Measurements from ENCODE around the gene RGS6.

The RGS6 gene

DNA sequence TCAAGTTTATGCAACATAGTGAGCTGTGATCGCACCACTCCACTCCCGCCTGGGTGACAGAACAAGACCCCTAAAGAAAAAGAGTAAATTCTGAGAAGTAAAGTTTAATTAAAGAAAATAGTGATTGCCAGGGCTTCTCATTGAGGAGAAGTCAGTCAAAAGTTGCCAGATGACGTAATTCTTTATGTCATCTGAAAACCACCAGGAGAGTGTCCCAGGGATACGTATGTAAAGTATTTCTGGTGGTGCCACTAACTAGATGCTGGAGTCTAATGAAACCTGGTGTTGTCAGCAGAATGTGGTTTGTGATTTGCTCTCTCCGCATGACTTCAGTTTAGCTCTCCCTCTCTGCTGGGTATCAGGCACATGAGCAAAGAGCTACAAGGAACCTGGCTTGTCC is 569.2 kb downstream of the RGS6 start:
- H3K9ac ChIP-seq (ENCODE audit: insufficient read length, low read depth) = no peak overlapping the region
- no peaks in the 10 kb centered on the region for H3K4me1 ChIP-seq (ENCODE audit: insufficient read depth, insufficient read length)
- no peaks in the 10 kb centered on the region for H3K36me3 ChIP-seq (ENCODE audit: insufficient read depth, insufficient read length, low read length)
- H3K4me3 ChIP-seq (ENCODE audit: insufficient read length, low read depth) = no peak overlapping the region
- H3K9me3 ChIP-seq (ENCODE audit: insufficient read depth, low read length) = peaks cover 12% of the 10 kb centered on the region; the same call in 1 of the 2 replicates
- TF ChIP-seq SUZ12 (IDR thresholded peaks at IDR 0.05; ENCODE audit: extremely low read depth, insufficient read depth, insufficient read length) = no peak
- no peak for TF ChIP-seq YY1 (IDR thresholded peaks at IDR 0.05; ENCODE audit: insufficient read depth, insufficient read length)
- TF ChIP-seq ZNF274 (IDR thresholded peaks at IDR 0.05; ENCODE audit: low read depth, low read length) = no peak
- DNase-seq (ENCODE audit: low read depth, low spot score) = no peak
- H3K27me3 ChIP-seq (ENCODE audit: insufficient read depth, insufficient read length) = no peaks in the 10 kb centered on the region

DNA sequence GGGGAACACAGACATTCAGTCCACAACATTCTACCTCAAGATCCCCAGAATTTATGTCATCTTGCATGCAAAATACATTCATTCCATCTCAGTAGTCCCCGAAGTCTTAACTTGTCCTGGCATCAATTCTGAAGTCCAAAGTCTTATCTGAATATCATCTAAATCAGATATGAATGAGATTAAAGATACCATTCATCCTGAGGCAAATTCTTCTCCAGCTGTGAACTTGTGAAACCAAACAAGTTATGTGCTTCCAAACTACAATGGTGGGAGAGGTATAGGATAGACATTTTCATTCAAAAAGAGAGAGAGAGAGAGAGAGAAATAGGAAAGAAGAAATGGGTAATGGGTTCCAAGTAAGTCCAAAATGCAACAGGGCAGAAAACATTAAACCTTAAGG is 571.0 kb downstream of the RGS6 start:
- Histone ChIP-seq H3K4me3 (ENCODE audit: insufficient read length, low read depth) (no peak overlapping the region), H3K27me3 (ENCODE audit: insufficient read depth, insufficient read length) (no peaks in the 10 kb centered on the region), H3K9me3 (ENCODE audit: insufficient read depth, low read length) (peaks cover 12% of the 10 kb centered on the region; the same call in 1 of the 2 replicates), H3K9ac (ENCODE audit: insufficient read length, low read depth) (no peak overlapping the region), H3K4me1 (ENCODE audit: insufficient read depth, insufficient read length) (no peaks in the 10 kb centered on the region), H3K36me3 (ENCODE audit: insufficient read depth, insufficient read length, low read length) (no peaks in the 10 kb centered on the region)
- TF ChIP-seq YY1 (IDR thresholded peaks at IDR 0.05; ENCODE audit: insufficient read depth, insufficient read length) (no peak), SUZ12 (IDR thresholded peaks at IDR 0.05; ENCODE audit: extremely low read depth, insufficient read depth, insufficient read length) (no peak), ZNF274 (IDR thresholded peaks at IDR 0.05; ENCODE audit: low read depth, low read length) (no peak)
- DNase-seq (ENCODE audit: low read depth, low spot score) = no peak

- no peaks in the 10 kb centered on the region for H3K4me1 ChIP-seq (ENCODE audit: insufficient read depth, insufficient read length)
- no peak for DNase-seq (ENCODE audit: low read depth, low spot score)
- no peaks in the 10 kb centered on the region for H3K36me3 ChIP-seq (ENCODE audit: insufficient read depth, insufficient read length, low read length)
- no peak overlapping the region for H3K9ac ChIP-seq (ENCODE audit: insufficient read length, low read depth)
- TF ChIP-seq SUZ12 (IDR thresholded peaks at IDR 0.05; ENCODE audit: extremely low read depth, insufficient read depth, insufficient read length) (no peak), ZNF274 (IDR thresholded peaks at IDR 0.05; ENCODE audit: low read depth, low read length) (no peak), YY1 (IDR thresholded peaks at IDR 0.05; ENCODE audit: insufficient read depth, insufficient read length) (no peak)
- H3K9me3 ChIP-seq (ENCODE audit: insufficient read depth, low read length) = peaks cover 12% of the 10 kb centered on the region; the same call in 1 of the 2 replicates
- H3K4me3 ChIP-seq (ENCODE audit: insufficient read length, low read depth) = no peak overlapping the region
- H3K27me3 ChIP-seq (ENCODE audit: insufficient read depth, insufficient read length) = no peaks in the 10 kb centered on the region
Observed at GRCh38 chr14:72503696-72504368, 571.6 kb downstream of the RGS6 start.

- H3K9me3 ChIP-seq (ENCODE audit: insufficient read depth, low read length) = no peaks in the 10 kb centered on the region
- H3K4me1 ChIP-seq (ENCODE audit: insufficient read depth, insufficient read length) = peaks cover 2% of the 10 kb centered on the region
- no peak for TF ChIP-seq YY1 (IDR thresholded peaks at IDR 0.05; ENCODE audit: insufficient read depth, insufficient read length)
- no peak for TF ChIP-seq ZNF274 (IDR thresholded peaks at IDR 0.05; ENCODE audit: low read depth, low read length)
- TF ChIP-seq SUZ12 (IDR thresholded peaks at IDR 0.05; ENCODE audit: extremely low read depth, insufficient read depth, insufficient read length) = no peak
- H3K36me3 ChIP-seq (ENCODE audit: insufficient read depth, insufficient read length, low read length) = no peaks in the 10 kb centered on the region
- DNase-seq (ENCODE audit: low read depth, low spot score) = no peak
- H3K27me3 ChIP-seq (ENCODE audit: insufficient read depth, insufficient read length) = no peaks in the 10 kb centered on the region
- no peak overlapping the region for H3K9ac ChIP-seq (ENCODE audit: insufficient read length, low read depth)
- no peak overlapping the region for H3K4me3 ChIP-seq (ENCODE audit: insufficient read length, low read depth)
Observed at GRCh38 chr14:72510566-72510965, 578.3 kb downstream of the RGS6 start.

GRCh38 chr14:72512281-72512680 is 580.1 kb downstream of the RGS6 start:
- DNase-seq (ENCODE audit: low read depth, low spot score) = no peak
- Histone ChIP-seq H3K4me3 (ENCODE audit: insufficient read length, low read depth) (no peak overlapping the region), H3K27me3 (ENCODE audit: insufficient read depth, insufficient read length) (no peaks in the 10 kb centered on the region), H3K9me3 (ENCODE audit: insufficient read depth, low read length) (no peaks in the 10 kb centered on the region), H3K4me1 (ENCODE audit: insufficient read depth, insufficient read length) (peaks cover 2% of the 10 kb centered on the region), H3K36me3 (ENCODE audit: insufficient read depth, insufficient read length, low read length) (no peaks in the 10 kb centered on the region), H3K9ac (ENCODE audit: insufficient read length, low read depth) (no peak overlapping the region)
- no peak for TF ChIP-seq ZNF274 (IDR thresholded peaks at IDR 0.05; ENCODE audit: low read depth, low read length)
- TF ChIP-seq SUZ12 (IDR thresholded peaks at IDR 0.05; ENCODE audit: extremely low read depth, insufficient read depth, insufficient read length) = no peak
- TF ChIP-seq YY1 (IDR thresholded peaks at IDR 0.05; ENCODE audit: insufficient read depth, insufficient read length) = no peak

- H3K9ac ChIP-seq (ENCODE audit: insufficient read length, low read depth) = no peak overlapping the region
- H3K9me3 ChIP-seq (ENCODE audit: insufficient read depth, low read length) = no peaks in the 10 kb centered on the region
- no peaks in the 10 kb centered on the region for H3K36me3 ChIP-seq (ENCODE audit: insufficient read depth, insufficient read length, low read length)
- H3K27me3 ChIP-seq (ENCODE audit: insufficient read depth, insufficient read length) = no peaks in the 10 kb centered on the region
- TF ChIP-seq ZNF274 (IDR thresholded peaks at IDR 0.05; ENCODE audit: low read depth, low read length) (no peak), SUZ12 (IDR thresholded peaks at IDR 0.05; ENCODE audit: extremely low read depth, insufficient read depth, insufficient read length) (no peak), YY1 (IDR thresholded peaks at IDR 0.05; ENCODE audit: insufficient read depth, insufficient read length) (no peak)
- no peak overlapping the region for H3K4me3 ChIP-seq (ENCODE audit: insufficient read length, low read depth)
- H3K4me1 ChIP-seq (ENCODE audit: insufficient read depth, insufficient read length) = peaks cover 2% of the 10 kb centered on the region
- DNase-seq (ENCODE audit: low read depth, low spot score) = no peak
Observed at GRCh38 chr14:72512925-72513324, 580.7 kb downstream of the RGS6 start.

DNA sequence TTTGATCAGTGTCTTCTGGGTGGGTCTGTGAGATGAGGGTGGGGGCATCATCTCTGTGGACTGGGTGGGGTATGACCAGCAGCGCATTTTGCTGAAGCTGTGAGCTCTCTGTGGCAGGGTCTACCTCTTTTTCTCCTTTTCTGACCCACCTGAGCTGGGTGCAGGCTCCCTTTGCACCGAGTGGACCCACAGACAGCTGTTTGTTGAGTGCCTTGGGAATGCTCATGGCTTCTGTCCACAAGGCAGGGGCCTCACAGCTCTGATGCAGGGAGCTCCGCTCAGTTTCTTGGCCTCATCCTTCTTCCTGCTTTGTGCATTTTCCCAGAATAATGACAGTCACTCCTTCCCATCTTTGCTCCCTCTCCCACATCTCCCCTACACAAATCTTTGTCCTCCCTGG is 581.1 kb downstream of the RGS6 start:
- no peak for DNase-seq (ENCODE audit: low read depth, low spot score)
- no peak overlapping the region for H3K9ac ChIP-seq (ENCODE audit: insufficient read length, low read depth)
- no peaks in the 10 kb centered on the region for H3K9me3 ChIP-seq (ENCODE audit: insufficient read depth, low read length)
- H3K4me3 ChIP-seq (ENCODE audit: insufficient read length, low read depth) = no peak overlapping the region
- no peaks in the 10 kb centered on the region for H3K36me3 ChIP-seq (ENCODE audit: insufficient read depth, insufficient read length, low read length)
- no peaks in the 10 kb centered on the region for H3K27me3 ChIP-seq (ENCODE audit: insufficient read depth, insufficient read length)
- peaks cover 2% of the 10 kb centered on the region for H3K4me1 ChIP-seq (ENCODE audit: insufficient read depth, insufficient read length)
- TF ChIP-seq YY1 (IDR thresholded peaks at IDR 0.05; ENCODE audit: insufficient read depth, insufficient read length) = no peak
- no peak for TF ChIP-seq SUZ12 (IDR thresholded peaks at IDR 0.05; ENCODE audit: extremely low read depth, insufficient read depth, insufficient read length)
- TF ChIP-seq ZNF274 (IDR thresholded peaks at IDR 0.05; ENCODE audit: low read depth, low read length) = no peak
